Measurements from ENCODE around the gene PLXNC1.

GRCh38 chr12:94353130-94353529 is 204.8 kb downstream of the PLXNC1 start:
- no peak for TF ChIP-seq EZH2 (IDR thresholded peaks at IDR 0.05; ENCODE audit: borderline replicate concordance, low read depth, low read length, poor library complexity, severe bottlenecking)
- no peak for TF ChIP-seq CTCF (conservative IDR thresholded peaks at IDR 0.05; ENCODE audit: low read depth, low read length)
